NCI-H1436 (cell line): ENCODE results near the gene PGM5.

Experiments
- DNase-seq: peaks from one replicate; lab custom pipeline; 2025; lab: John Stamatoyannopoulos, UW

Gene PGM5

DNA sequence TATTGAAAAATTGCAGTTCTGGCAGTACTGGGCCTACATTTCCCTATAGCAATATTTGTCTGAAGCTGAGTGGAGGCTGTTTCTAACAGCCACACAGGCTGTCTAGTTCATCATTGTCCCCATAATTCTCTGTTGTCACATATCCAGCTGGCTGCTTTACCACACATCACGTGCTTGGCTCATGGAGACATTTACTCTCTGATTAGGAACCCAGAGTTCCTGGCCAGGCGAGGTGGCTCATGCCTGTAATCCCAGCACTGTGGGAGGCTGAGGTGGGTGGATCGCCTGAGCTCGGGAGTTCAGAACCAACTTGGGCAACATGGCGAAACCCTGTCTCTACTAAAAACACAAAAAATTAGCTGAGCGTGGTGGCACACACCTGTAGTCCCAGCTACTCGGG, 81.4 kb downstream of the PGM5 start:
- DNase-seq: no peak

DNA sequence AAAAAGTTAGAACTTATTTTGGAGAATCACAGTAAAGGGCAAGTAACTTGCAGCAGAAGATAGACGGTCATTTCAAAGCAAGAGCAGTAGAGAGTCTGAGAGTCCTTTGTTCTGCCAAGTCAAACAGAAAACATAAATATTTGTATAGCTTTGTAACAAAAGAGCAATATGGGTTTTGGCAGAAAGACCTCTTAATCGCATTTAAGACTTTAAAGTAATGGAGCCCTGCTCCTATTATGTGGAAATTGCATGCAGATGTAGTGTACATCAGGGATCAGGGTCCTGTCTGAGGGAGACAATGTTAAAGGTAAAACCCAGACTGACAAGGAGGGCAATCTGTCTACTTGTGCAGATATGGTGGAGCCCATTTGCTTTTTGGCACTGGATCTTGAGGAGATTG, 87.2 kb downstream of the PGM5 start:
- DNase-seq: no peak

GRCh38 chr9:68446836-68447235, 90.4 kb downstream of the PGM5 start:
- DNase-seq: no peak

GRCh38 chr9:68447611-68448010, 91.2 kb downstream of the PGM5 start:
- no peak for DNase-seq

DNA sequence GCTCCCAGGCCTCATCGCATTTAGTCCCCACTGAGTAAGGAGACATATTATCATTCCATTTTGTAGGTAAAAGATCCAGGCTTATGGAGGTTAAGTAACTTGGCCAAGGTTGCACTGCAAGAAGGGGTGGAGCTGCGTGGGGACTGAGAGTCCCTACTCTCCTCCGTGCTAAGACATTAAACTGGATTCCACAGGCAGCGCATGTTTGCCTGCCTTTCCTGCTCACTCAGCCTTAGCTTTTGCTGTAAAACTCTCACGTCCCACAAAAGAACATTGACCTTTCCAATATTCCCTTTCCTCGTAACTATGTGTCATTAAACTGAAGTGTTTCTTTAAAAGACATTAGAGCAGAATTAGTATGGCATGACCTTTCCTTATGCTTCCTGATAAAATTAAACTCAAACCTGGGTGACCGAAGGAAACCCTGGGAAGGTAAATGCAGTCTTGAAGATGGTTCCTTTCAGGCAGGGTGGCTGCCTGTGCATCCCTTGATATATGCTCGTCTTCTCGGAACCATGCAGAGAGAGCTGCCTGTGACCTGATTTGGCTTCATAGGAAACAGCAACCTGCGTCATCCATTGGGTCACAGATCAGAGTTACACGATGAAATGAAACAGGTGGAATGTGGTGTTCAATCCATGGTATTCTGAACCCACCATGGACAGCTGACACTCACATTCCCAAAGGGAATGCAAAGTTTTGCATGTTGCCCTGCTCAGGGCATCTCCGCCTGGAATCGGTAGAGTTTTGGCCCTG, 98.3 kb downstream of the PGM5 start:
- DNase-seq: no peak

DNA sequence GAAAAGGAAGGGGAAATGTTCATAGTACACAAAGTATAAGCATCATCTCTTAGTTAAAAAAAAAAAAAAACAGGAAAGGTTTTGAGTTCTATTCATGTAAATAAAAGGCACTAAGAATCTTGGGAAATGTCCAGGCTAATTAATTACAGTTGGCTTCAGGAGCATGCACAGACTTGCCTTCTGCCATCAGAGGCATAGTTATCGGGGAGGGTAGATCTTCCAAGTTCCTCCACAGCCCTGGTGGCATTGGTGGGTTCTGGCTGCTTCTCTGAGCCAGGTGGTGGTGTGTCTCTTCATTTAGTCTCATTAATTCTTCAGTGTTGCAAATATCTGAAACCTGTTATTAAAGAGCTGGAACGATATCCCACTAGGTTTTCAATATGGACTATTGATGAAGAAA, 99.0 kb downstream of the PGM5 start:
- no peak for DNase-seq

DNA sequence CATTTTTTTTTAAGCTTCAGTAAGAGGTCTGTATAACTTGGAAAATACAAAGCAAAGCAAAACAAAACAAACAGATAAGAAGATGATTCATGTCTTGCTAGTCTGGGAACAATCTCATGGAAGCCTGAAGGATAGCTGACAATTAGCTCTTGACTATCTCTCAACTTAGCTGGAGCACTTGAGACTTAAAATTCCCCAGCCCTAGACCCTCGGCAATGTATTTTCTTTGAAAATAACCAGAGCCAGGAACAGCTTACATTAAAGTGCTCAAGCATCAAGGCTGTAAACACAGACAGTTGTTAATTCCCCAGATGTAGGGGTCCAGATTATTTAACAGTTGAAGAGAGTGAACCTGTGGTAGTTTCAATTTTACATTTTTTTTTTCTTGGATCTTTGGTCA, 101.4 kb downstream of the PGM5 start:
- DNase-seq: no peak

GRCh38 chr9:68458918-68459317, 102.5 kb downstream of the PGM5 start:
- DNase-seq: no peak

GRCh38 chr9:68462105-68462775, 105.8 kb downstream of the PGM5 start:
- DNase-seq: no peak

DNA sequence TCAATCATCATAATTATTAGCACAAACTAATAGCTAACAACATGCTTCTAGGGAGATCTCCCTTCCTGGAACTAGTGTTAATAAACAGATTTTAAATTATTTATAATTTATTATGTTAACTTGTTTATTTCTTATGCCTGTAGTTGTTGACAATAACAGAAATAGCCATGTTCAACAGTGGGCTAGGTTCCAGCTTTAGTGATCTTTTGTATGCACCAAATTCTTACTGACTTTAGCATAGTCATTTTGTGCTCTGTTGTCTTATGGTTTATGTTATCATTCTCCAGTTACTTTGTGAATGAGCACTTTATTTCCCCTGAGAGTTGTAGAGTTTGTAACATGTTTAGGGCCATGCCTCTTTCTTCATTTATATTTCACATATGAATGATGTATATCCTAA, 113.7 kb downstream of the PGM5 start:
- DNase-seq: no peak

DNA sequence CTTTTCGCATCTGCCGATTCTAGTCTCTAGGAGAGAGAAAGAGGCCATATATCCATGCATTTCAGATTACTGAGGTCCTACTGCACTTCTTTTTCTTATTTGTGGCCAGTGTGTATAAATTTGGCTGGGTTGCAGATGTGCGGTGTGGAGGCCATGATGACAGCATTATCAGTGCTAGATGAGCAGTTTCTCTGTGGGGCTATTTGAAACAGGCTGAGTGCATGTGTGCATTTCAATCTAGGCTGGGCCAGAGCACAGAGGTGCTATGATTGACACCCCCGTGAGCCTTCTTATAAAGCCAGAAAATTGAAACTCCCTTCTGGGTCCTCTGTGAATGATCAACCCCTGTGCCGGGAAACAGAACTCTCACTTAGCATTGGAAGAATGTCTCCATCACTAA, 114.2 kb downstream of the PGM5 start:
- no peak for DNase-seq

- DNase-seq: no peak
Measured at GRCh38 chr9:68472119-68472518, 115.7 kb downstream of the PGM5 start.

GRCh38 chr9:68473790-68474189, 117.4 kb downstream of the PGM5 start:
- no peak for DNase-seq

- DNase-seq: no peak
Measured at GRCh38 chr9:68476422-68476821, 120.0 kb downstream of the PGM5 start.

DNA sequence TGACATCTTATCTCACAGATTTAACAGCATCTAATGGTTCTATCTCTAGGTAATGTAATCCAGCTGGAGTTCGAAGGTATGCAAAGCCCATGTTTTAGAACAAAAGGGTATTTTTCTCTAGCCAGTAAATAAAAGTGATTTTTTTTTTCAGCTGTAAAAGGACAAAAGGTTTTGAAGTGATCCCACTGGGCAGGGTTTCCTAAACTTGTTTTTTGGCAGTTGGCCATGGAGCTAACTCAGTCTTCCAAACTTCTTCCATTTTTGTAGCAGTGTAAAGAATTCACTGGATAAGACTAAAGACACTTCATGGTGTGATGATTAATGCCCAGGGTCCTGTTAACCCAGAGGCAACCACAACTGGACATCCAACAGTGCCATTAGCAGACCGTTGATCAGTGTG, 120.4 kb downstream of the PGM5 start:
- DNase-seq: no peak

DNA sequence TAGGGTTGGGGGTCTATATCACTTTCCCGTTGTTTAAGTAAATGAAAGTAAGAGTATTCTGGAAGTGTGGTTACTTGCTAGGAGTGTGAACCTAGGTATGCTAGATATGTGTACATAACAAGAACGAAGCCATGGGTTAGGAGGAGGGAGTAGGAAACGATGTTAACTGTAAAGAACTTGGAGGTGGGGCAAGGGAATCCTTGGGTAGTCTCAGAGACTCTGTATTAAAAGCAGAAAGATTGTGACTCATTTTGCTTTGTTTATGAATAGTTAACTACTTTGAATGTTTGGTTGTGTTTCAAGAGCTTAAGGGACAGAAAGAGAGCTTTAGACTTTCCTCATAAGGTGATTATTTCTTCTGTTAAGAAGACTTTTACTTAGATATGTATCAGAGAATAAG, 124.4 kb downstream of the PGM5 start:
- DNase-seq: no peak

- DNase-seq: no peak
Measured at GRCh38 chr9:68482548-68482947, 126.1 kb downstream of the PGM5 start.

DNA sequence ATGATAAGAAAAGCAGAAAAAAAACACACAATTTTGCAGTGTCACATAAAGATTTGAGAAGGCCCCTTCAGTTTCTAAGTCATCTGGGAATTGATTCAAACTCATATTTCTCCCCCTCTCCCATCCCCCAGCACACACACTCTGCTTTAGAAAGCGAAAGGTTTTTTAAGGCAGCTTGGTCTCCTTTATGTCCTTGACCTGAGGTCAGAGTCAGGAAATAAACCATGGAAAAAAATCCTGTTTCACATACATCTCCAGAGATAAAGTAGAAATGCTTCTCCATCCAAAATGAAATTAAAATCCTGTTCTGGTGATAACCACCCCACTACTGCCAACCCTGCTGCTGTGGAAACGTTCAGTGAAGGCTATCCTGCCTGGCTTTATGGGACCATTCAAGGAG, 131.7 kb downstream of the PGM5 start:
- no peak for DNase-seq

DNA sequence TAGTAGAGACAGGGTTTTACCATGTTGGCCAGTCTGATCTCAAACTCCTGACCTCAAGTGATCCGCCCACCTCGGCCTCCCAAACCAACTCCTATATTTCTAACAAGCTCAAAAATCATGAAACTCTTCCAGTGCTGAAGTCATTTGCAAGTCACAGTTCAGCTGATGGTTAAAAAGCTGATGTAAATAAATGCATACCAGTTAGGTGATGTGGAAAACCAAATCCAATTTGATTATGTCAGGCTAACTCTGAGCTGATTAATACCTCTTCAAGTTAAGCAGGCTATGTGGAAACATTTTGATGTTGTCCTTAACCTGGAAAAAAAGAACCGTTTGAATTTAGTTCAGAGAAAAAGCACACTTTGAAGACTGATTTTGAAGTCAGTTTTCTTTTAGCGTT, 133.2 kb downstream of the PGM5 start:
- no peak for DNase-seq

- DNase-seq: no peak
Measured at GRCh38 chr9:68492806-68493205, 136.4 kb downstream of the PGM5 start.

GRCh38 chr9:68493541-68493940, 137.1 kb downstream of the PGM5 start:
- no peak for DNase-seq

DNA sequence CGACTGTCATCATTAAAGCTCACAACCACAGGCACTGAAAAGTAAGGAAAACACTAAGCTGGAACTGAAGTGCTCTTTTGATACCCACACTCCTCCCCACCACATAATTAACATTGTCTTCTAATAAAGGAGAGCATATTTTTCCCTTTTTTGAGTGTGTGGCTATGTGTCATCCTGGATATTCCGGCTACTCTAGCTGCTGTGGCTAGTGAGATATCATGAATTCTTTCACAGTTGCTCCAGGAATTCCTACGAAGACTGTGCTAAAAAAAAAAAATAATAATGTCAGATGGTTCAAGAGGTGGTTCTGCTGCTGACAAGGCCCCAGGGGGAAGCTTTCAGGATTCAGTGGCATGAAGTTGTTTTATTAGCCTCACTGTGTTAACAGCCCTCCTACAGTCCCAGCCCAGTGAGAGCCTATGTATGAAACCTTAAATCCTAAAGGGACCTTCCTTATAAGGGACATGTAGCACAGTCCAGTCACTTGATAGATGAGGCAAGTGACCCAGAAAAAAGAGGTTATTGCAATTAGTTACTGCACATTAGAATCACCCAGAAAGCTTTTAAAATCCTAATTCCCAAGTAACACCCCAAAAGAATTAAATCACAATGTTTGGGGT, 137.7 kb downstream of the PGM5 start:
- DNase-seq: no peak

GRCh38 chr9:68495247-68495646, 138.8 kb downstream of the PGM5 start:
- DNase-seq: no peak

GRCh38 chr9:68496356-68496755, 139.9 kb downstream of the PGM5 start:
- DNase-seq: no peak
